ENCODE results near the gene TSPAN9. TPM values are rescaled to one million over a fixed set of nuclear protein-coding genes. Genes with fewer than 3 reads are reported as not detected.

TSPAN9 gene
- total and polyA plus RNA-seq, 2 of the 4 experiments (the other 2 are of a cell fraction), result 17.7 to 39.1 TPM

GRCh38 chr12:3193131-3193530 is 116.0 kb downstream of the TSPAN9 start:
- Histone ChIP-seq H3K4me2 (ENCODE audit: low read depth, low read length) (no peak overlapping the region), H3K18ac (ENCODE audit: low read depth, low read length) (no peak overlapping the region), H2BK15ac (ENCODE audit: low read depth, low read length) (no peak overlapping the region), H3K56ac (ENCODE audit: extremely low read depth, insufficient read depth, low read length) (no peak overlapping the region), H3K4me3 (ENCODE audit: insufficient read depth, low read depth, low read length) (no peak overlapping the region), H2BK120ac (ENCODE audit: low read depth, low read length) (no peak overlapping the region), H3K9ac (ENCODE audit: low read depth, low read length) (no peak overlapping the region), H3K79me1 (ENCODE audit: low read depth in 1 of 2, low read length in 2 of 2) (0 out of 4 replicates have a peak, but pooled peaks cover 2 to 5% of the 10 kb centered on the region in 2 experiments), H2BK5ac (ENCODE audit: low read depth, low read length, poor library complexity, severe bottlenecking) (no peak overlapping the region), H4K20me1 (ENCODE audit: insufficient read depth, low read length) (peaks cover 9% of the 10 kb centered on the region; the same call in 1 of the 2 replicates), H2AFZ (replicated peaks; ENCODE audit: low read length, poor library complexity) (no peak overlapping the region), H3K36me3 (ENCODE audit: control insufficient read depth, insufficient read depth, low read length) (no peaks in the 10 kb centered on the region), H3K4ac (ENCODE audit: low read depth, low read length) (no peak overlapping the region), H4K8ac (ENCODE audit: low read depth in 2 of 2, low read length in 2 of 2) (no peak overlapping the region), H3K23ac (ENCODE audit: low read depth, low read length) (no peak overlapping the region), H3K14ac (replicated peaks; ENCODE audit: low read depth, low read length) (no peak overlapping the region), H2AK9ac (replicated peaks; ENCODE audit: low read depth, low read length, poor library complexity) (no peak overlapping the region), H2BK20ac (ENCODE audit: low read depth, low read length) (no peak overlapping the region), H3K9me1 (ENCODE audit: insufficient read depth, low read length) (peaks cover 8% of the 10 kb centered on the region; the same call in 1 of the 2 replicates), H3K27ac (ENCODE audit: insufficient read depth, low read length) (no peak overlapping the region), H3K4me1 (ENCODE audit: control insufficient read depth, insufficient read depth, low read length) (no peaks in the 10 kb centered on the region), H3K27me3 (ENCODE audit: control insufficient read depth, insufficient read depth, low read length) (no peaks in the 10 kb centered on the region; the same call in 1 of the 2 replicates), H2AK5ac (ENCODE audit: low read depth, low read length) (no peak overlapping the region), H3K9me3 (ENCODE audit: control insufficient read depth, insufficient read depth, low read length) (no peaks in the 10 kb centered on the region), H4K91ac (ENCODE audit: insufficient read depth, low read depth, low read length) (no peak overlapping the region), H4K5ac (ENCODE audit: low read depth, low read length) (no peak overlapping the region)
- ChIA-PET CTCF (interaction anchor here (0.7 to 1.4 kb wide), 3 partner anchors 10 to 15 kb away, joined by 4 to 7 read pairs (median 6); no protein-coding TSS in a partner anchor), POLR2A (ENCODE audit: unreplicated experiment) (no interaction called here)
- TF ChIP-seq, protein P1, sequence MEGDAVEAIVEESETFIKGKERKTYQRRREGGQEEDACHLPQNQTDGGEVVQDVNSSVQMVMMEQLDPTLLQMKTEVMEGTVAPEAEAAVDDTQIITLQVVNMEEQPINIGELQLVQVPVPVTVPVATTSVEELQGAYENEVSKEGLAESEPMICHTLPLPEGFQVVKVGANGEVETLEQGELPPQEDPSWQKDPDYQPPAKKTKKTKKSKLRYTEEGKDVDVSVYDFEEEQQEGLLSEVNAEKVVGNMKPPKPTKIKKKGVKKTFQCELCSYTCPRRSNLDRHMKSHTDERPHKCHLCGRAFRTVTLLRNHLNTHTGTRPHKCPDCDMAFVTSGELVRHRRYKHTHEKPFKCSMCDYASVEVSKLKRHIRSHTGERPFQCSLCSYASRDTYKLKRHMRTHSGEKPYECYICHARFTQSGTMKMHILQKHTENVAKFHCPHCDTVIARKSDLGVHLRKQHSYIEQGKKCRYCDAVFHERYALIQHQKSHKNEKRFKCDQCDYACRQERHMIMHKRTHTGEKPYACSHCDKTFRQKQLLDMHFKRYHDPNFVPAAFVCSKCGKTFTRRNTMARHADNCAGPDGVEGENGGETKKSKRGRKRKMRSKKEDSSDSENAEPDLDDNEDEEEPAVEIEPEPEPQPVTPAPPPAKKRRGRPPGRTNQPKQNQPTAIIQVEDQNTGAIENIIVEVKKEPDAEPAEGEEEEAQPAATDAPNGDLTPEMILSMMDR (conservative IDR thresholded peaks at IDR 0.05; ENCODE audit: low read depth, low read length), result no peak
- TF ChIP-seq RFX5 (IDR thresholded peaks at IDR 0.05; ENCODE audit: low read depth, low read length), result no peak
- TF ChIP-seq, protein P2, sequence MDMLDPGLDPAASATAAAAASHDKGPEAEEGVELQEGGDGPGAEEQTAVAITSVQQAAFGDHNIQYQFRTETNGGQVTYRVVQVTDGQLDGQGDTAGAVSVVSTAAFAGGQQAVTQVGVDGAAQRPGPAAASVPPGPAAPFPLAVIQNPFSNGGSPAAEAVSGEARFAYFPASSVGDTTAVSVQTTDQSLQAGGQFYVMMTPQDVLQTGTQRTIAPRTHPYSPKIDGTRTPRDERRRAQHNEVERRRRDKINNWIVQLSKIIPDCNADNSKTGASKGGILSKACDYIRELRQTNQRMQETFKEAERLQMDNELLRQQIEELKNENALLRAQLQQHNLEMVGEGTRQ (IDR thresholded peaks at IDR 0.05; ENCODE audit: low read depth, low read length), result no peak
- TF ChIP-seq RCOR1 (IDR thresholded peaks at IDR 0.05; ENCODE audit: insufficient replicate concordance, low read length), result no peak
- no peak for TF ChIP-seq MAFK (IDR thresholded peaks at IDR 0.05; ENCODE audit: low read depth, low read length)
- TF ChIP-seq NFE2L2 (IDR thresholded peaks at IDR 0.05; ENCODE audit: low read depth, low read length), result no peak
- no peak for TF ChIP-seq SMC3 (IDR thresholded peaks at IDR 0.05; ENCODE audit: low read depth, low read length)
- TF ChIP-seq RAD21 (IDR thresholded peaks at IDR 0.05; ENCODE audit: low read length), result no peak
- no peak for TF ChIP-seq POLR2A (IDR thresholded peaks at IDR 0.05; ENCODE audit: low read depth, low read length)
- TF ChIP-seq CEBPB (IDR thresholded peaks at IDR 0.05; ENCODE audit: low read depth, low read length), result no peak
- TF ChIP-seq, protein P3, sequence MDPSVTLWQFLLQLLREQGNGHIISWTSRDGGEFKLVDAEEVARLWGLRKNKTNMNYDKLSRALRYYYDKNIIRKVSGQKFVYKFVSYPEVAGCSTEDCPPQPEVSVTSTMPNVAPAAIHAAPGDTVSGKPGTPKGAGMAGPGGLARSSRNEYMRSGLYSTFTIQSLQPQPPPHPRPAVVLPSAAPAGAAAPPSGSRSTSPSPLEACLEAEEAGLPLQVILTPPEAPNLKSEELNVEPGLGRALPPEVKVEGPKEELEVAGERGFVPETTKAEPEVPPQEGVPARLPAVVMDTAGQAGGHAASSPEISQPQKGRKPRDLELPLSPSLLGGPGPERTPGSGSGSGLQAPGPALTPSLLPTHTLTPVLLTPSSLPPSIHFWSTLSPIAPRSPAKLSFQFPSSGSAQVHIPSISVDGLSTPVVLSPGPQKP (IDR thresholded peaks at IDR 0.05; ENCODE audit: borderline replicate concordance, low read depth, low read length), result no peak
- TF ChIP-seq MAZ (IDR thresholded peaks at IDR 0.05; ENCODE audit: borderline replicate concordance, low read depth, low read length), result no peak
- no peak for TF ChIP-seq FOS (IDR thresholded peaks at IDR 0.05; ENCODE audit: low read depth, low read length)
- TF ChIP-seq BHLHE40 (IDR thresholded peaks at IDR 0.05; ENCODE audit: low read depth, low read length), result no peak
- TF ChIP-seq MXI1 (IDR thresholded peaks at IDR 0.05; ENCODE audit: borderline replicate concordance, low read depth, low read length), result no peak
- no peak for TF ChIP-seq CHD1 (IDR thresholded peaks at IDR 0.05; ENCODE audit: low read depth, low read length)
- ATAC-seq (ENCODE audit: low read depth), result no peak
- in situ Hi-C loops (cut with MboI; ENCODE audit: low sequenced_read_pairs) (no loop called here), dilution Hi-C loops (cut with HindIII; ENCODE audit: low sequenced_read_pairs, unreplicated experiment) (no loop called here), intact Hi-C loops (cut with micrococcal nuclease) (no loop called here)
- no TSS peak for BruUV-seq (replicated peaks)
- 83% methylated on average over 7 of the region's 7 CpGs; no CpG with 5 or more reads in 1 of the 2 experiments for WGBS, 2 experiments (ENCODE audit: extremely low coverage in 2 of 2, insufficient read length in 1 of 2)
- no peak for DNase-seq
